HEK293 (cell line): ENCODE data around the gene COX7B2.

Source experiments
- CTCF ChIP-seq: fragments of 450-650 bp; formaldehyde crosslinking; IDR thresholded peaks from 2 replicates; pipeline ENCODE4 v1.5.1; 2016; ENCODE audit warnings: missing biosample characterization, missing genetic modification characterization
- KLF16 ChIP-seq: fragments of 450-650 bp; formaldehyde crosslinking; IDR thresholded peaks from 2 replicates; pipeline ENCODE4 v1.5.1; 2017; ENCODE audit warnings: missing biosample characterization, missing genetic modification characterization
- RBAK ChIP-seq: fragments of 450-650 bp; formaldehyde crosslinking; IDR thresholded peaks from 2 replicates; pipeline ENCODE4 v1.5.1; 2016; ENCODE audit warnings: missing biosample characterization, missing genetic modification characterization
- REST ChIP-seq: fragments of 450-650 bp; formaldehyde crosslinking; IDR thresholded peaks from 2 replicates; pipeline ENCODE4 v1.5.1; 2016; ENCODE audit warnings: missing biosample characterization, missing genetic modification characterization
- WT1 ChIP-seq: fragments of 450-650 bp; formaldehyde crosslinking; IDR thresholded peaks from 2 replicates; pipeline ENCODE4 v1.5.1; 2016; ENCODE audit warnings: missing biosample characterization, missing genetic modification characterization
- ZBTB10 ChIP-seq: fragments of 450-650 bp; formaldehyde crosslinking; IDR thresholded peaks from 2 replicates; pipeline ENCODE4 v1.5.1; 2016; ENCODE audit warnings: missing biosample characterization, missing genetic modification characterization
- ZNF518A ChIP-seq: fragments of 450-650 bp; formaldehyde crosslinking; conservative IDR thresholded peaks from 2 replicates; pipeline ENCODE4 v1.5.1; 2016; ENCODE audit warnings: low read depth, missing biosample characterization, missing genetic modification characterization
- ZNF777 ChIP-seq: fragments of 450-650 bp; formaldehyde crosslinking; IDR thresholded peaks from 2 replicates; pipeline ENCODE4 v1.5.1; 2017; ENCODE audit warnings: missing biosample characterization, missing genetic modification characterization, borderline replicate concordance
- ZSCAN18 ChIP-seq: fragments of 450-650 bp; formaldehyde crosslinking; IDR thresholded peaks from 2 replicates; pipeline ENCODE4 v1.5.1; 2016; ENCODE audit warnings: missing biosample characterization, missing genetic modification characterization

- TF ChIP-seq ZBTB10 (tag by site-specific recombination) (no peak), CTCF (tag by site-specific recombination) (no peak), KLF16 (tag by site-specific recombination) (no peak), ZSCAN18 (tag by site-specific recombination) (no peak), REST (no peak), WT1 (tag by site-specific recombination) (no peak), RBAK (no peak), ZNF518A (tag by site-specific recombination) (no peak), ZNF777 (tag by site-specific recombination) (no peak)
Observed at GRCh38 chr4:46909078-46909477, at the start of gene COX7B2.
